GM19372 (cell line): Measurements from ENCODE around the gene HYOU1.
"Not testable (repeated sequence)": the region's sequence is repeated elsewhere in the genome, so short reads cannot be mapped to it uniquely, and the experiment has no call there.

Source experiments
- ATAC-seq: cut with Tn5 transposase; IDR thresholded peaks from one replicate; pipeline ENCODE4 v1.9.1; 2021; ENCODE audit warnings: mild to moderate bottlenecking, low read depth, moderate library complexity; ENCODE audit not compliant: unreplicated experiment

HYOU1 gene

DNA sequence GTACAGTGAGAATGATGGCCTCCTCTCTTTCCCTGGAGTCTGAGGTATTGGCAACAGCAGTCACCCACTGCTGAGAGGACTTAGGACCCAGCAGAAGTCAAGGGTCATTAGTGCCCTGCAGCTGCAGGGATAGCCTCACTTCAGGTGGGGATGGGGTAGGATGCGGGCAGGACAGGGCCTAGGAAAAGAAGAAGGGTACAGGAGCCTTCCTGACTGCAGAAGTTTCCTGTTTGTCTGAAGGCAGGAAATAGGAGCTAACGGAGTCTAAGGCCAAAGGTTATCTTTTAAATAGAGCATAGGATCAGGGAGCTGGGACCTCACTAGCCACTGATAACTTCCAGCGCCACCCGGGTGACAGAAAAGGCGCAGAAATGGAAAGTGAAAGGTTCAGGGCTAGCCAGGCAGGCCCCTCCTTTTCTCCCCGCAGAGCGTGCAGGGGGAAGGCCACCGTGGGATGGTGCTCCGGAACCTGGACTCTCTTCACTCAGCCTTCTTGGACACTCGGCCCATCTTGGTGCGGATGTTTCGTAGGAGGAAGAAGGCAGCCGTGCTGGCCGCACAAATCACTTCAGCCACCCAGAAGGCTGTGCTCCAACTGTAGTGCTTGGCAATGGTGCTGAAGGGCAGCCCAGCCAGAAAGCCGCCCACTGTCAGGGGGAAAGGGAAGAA, 32.4 kb downstream of the HYOU1 start:
- ATAC-seq = no peak

DNA sequence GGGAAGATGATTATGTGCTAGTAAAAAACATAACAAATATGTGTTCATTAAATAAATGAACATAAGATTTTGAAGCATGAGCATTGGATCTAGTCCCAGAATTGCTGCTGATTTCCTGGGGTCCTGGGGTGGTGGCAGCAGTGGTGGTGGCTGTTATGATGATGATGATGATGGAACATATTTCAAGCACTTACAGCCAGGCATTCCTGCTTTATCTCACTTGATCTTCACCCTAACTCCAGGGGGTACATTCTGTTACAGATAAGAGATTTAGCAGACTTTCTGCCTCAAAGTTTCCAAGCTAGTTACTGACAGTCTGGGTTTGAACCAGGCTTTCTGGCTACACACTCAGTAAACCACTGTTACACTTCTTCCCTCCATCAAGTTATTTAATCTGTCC, 33.3 kb downstream of the HYOU1 start:
- no peak for ATAC-seq

DNA sequence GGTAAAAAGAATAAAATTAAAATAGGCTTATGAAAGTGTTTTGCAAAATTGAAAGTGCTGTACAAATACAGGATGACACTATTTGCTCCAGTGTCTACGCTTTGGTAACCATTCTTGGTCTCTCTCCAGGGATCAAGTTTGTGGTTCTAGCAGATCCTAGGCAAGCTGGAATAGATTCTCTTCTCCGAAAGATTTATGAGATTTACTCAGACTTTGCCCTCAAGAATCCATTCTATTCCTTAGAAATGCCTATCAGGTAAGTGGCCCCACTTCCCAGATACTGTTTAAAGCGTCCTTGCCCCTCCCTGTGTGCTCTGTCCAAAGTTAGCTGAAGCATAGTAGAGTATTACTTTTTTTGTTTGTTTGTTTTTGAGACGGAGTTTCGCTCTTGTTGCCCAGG, 35.4 kb downstream of the HYOU1 start:
- ATAC-seq = no peak

DNA sequence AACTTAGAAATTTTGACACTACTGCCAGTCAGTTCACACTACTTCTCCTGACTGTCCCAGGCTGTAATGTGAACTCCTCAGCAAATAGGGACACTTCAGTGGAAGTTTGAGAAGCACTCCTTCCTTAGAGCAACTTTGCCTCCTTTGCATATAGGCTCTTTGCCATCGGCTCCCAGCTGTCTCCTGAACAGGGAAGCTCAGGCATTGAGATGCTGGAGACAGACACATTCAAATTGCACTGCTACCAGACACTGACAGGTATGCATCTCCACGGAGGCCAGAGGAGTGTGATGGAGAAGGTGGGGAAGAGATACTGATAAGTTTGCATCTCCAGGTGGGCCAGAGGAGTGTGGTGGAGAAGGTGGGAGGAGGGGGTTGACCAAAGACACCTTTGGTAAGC, 37.0 kb downstream of the HYOU1 start:
- ATAC-seq = no peak

DNA sequence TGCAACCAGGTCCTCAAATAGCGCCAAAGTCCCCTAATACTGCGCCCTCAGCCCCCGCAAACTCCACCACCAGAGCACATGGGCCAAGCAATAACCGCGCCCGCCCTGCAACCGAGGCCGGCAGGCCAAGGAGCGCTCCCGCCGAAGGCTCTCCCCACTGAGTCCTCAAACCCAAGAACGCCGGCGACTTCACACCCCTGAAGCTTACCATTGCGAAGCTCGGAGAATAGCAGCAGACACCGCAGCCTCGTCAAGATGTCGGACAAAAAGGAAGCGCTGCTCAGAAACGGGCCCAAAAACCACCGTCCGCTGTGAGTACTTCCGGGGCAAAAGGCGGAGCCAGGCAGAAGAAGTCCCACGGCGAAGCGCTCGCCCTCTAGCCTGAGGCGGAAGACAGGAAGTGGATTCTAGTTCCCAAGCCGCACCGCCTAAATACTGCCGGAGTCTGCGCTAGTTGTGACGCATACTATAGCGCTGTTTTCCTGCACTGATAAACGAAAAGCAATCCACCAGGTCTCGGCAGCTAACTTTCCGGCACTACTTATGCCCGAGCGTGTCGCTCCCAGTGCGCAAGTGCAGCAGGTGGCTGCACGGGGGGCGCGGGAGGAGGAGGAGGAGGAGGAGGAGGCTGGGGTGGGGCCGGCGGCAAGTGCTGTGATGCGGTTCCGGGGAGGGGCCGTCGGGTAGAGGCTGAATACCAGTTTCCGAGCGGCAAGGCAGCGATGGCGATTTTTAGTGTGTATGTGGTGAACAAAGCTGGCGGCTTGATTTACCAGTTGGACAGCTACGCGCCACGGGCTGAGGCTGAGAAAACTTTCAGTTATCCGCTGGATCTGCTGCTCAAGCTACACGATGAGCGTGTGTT, 38.7 kb downstream of the HYOU1 start, which contains the start of the genes RPS25 and TRAPPC4:
Gene RPS25 (minus strand): TSS at position 270 of the 865 bp plus-strand sequence. CDS start 59 bp downstream, at position 211.
Gene TRAPPC4 (plus strand): TSS at position 693 of the 865 bp plus-strand sequence. CDS start 30 bp downstream, at position 723.
- peak; percentile 83 for ATAC-seq

DNA sequence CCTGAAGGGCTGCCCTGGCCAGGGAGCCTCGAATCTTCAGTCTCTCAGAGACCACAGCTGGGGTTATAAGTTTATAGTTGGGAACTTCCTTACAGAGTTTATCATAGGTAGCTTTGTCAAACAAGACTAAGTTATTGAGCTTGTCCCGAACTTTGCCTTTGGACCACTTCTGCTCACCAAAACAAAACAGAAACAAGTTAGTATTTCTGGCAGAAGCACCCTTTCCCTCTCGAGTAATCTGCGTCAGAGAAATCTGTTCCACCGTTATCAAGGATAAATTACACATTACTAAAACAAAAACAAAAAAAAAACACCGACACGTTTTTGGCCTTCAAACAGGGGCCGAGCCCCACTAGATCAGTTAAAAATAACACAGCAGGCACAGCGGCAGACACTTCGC, 39.6 kb downstream of the HYOU1 start:
- not testable (repeated sequence) for ATAC-seq

DNA sequence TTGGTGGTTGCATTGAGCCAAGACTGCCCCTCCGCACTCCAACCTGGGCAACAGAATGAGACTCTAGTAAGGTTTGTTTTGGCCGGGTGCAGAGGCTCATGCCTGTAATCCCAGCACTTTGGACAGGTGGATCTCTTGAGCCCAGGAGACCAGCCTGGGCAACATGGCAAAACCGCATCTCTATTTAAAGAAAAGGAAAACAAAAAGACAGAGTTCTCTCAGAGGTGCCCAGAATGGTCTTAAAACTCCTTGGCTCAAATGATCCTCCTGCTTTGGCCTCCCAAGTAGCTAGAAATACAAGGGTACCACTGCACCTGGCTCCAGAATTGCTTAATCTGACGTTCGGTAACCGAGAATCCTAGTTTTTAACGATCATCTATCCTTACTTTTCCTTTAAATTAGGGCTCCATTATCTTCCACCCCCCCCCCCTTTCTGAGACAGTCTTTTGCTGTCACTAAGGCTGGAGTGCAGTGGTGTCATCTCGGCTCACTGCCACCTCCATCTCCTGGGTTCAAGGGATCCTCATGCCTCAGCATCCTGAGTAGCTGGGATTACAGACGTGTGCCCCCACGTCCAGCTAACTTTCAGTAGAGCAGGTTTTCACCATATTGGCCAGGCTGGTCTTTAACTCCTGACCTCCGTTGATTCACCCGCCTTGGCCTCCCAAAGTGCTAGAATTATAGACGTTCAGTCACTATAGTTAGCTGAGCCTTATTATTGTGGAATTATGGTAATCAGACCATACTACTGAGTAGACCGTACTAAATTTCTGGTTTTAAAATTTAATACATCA, 40.6 kb downstream of the HYOU1 start:
- ATAC-seq = no peak

DNA sequence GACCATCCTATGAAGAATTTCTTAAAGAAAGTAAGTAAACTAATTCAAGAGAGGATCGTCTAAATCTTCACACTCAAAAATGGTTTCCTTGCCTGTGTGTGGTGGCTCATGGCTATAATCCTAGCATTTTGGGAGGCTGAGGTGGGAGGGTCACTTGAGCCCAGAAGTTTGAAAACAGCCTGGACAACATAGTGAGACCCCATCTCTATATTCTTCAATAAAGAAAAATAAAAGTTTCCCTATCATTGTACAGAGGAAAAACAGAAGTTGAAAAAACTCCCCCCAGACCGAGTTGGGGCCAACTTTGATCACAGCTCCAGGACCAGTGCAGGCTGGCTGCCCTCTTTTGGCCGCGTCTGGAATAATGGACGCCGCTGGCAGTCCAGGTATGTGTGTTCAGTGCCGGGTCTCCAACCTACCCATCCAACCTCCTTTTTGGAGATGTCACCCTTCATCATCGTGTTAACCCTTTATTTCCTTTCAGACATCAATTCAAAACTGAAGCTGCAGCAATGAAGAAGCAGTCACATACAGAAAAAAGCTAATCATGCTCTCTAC, 41.9 kb downstream of the HYOU1 start:
- no peak for ATAC-seq

DNA sequence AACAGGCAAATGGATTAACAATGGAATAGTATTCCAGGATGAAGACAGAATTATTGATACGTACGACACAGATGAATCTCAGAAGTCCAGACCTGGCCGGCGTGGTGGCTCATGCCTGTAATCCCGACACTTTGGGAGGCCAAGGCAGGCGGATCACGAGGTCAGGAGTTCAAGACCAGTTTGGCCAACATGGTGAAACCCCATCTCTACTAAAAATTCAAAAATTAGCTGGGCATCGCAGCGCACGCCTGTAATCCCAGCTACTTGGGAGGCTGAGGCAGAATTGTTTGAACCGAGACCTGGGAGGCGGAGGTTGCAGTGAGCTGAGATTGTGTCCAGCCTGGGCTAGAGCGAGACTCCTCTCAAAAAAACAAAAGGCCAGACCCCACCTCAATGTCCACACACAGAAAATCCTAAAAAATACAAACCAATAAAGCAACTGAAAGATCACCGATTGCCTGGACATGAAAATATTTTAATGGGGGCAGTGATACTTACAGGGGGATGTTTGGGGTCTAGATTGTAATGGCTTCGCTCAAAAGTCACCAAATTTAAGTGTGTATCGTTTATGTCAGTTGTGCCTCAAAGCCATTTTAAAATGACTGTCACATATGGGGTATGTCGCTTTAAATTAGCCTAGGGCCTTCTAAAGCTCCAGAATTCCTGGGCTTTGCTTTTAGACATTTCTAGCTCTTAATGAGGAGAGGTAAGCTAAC, 42.6 kb downstream of the HYOU1 start:
- no peak for ATAC-seq

DNA sequence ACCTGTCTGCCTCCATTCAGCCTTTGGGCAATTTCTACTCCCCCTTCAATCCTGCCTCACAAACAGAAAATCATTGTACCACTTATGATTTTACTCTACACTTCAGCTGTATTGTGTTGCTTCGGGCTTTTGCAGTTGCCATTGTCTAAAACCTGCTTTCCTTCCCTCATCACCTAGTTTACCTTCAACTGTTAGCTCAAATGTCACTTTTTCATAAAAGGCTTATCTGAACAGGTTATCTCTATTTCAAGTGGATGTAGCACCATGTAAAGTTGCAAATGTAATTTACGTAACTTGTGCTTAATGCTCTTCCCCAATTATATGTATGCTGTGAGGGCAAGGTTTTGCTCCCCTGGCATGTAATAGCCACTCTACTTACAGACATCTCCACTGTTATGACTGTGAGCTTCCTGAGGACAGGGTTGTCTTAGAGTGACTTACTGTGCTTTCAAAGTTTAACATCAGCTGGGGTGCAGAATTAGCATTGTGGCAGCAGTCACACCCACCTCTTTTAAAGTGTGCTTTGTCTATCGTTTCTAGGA, 44.3 kb downstream of the HYOU1 start:
- ATAC-seq = no peak

DNA sequence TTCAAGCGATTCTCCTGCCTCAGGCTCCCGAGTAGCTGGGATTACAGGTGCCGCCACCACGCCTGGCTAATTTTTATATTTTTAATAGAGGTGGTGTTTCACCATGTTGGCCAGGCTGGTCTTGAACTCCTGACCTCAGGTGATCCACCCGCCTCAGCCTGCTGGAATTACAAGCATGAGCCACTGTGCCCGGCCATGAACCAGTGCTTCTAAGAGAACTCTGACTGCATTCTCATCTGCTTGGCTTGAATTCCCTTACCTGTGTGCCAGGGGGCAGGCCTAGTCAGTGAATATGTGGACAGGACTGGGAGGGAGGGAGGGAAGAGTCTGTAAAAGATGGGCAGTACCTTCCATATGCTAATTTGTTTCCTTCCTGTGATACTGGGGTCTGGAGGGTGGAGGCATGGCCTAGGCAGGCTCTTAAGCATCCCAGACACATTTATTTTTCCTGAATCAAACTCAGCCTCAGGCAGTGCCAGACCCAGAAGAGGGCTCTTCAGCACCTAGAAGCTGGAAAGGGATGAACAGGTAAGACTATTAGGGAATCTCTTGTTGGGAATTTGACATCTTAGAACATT, 45.4 kb downstream of the HYOU1 start:
- ATAC-seq = no peak

DNA sequence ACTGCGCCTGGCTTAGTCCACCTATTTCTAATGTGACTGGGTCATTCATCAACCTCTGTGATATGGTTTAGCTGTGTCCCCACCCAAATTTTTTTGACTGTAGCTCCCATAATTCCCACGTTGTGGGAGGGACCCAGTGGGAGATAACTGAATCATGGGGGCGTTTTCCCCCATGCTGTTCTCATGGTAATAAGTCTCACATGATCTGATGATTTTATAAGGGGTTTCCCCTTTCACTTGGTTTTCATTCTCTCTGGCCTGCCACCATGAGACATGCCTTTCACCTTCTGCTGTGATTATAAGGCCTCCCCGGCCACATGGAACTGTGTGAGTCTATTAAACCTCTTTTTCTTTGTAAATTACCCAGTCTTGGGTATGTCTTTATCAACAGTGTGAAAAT, 50.3 kb downstream of the HYOU1 start:
- ATAC-seq = no peak

DNA sequence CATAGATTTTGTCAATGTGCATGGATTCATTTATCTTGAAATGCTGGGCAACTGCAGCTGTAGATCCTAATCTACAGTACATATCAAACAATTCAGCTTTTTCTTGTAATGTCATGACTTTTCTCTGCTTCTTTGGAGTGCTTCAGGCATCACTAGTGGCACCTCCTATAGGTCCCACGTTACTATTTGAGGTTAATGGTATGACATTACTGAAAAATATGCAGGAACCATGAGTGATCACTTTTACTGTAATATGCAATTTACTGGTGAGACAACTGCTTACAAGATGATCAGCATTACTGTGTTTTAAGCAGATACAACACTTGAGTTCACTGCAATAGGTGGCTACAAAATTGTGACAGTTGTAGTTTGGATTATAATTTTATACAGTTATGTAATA, 56.1 kb downstream of the HYOU1 start:
- no peak for ATAC-seq

DNA sequence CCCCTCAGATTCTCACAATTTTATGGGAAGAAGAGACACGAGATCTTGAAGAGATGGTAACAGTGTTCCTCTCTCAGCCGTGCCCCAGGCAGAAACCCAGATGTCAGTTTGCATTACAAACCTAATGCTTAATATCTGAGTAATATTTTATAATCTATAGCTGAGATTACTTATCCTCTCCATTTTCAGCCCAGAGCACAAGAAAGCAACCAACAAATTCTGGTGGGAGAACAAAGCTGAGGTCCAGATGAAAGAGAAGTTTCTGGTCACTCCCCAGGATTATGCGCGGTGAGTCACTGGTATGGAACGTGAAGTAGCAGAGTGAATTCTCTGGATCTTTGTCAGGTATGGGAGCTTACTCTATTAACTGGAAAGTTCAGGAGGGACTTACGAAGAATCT, 58.2 kb downstream of the HYOU1 start:
- no peak for ATAC-seq

DNA sequence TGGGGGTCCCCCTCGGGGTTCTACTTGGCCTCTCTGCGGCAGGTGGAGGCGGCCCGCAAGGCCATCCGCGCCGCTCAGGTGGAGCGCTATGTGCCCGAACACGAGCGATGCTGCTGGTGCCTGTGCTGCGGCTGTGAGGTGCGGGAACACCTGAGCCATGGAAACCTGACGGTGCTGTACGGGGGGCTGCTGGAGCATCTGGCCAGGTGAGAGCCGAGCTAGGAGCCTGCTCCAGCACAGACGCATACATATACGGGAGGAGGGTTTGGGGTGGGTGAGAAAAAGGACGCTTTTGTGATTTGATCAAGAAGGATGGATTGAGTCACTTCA, 58.7 kb downstream of the HYOU1 start:
- ATAC-seq = no peak

DNA sequence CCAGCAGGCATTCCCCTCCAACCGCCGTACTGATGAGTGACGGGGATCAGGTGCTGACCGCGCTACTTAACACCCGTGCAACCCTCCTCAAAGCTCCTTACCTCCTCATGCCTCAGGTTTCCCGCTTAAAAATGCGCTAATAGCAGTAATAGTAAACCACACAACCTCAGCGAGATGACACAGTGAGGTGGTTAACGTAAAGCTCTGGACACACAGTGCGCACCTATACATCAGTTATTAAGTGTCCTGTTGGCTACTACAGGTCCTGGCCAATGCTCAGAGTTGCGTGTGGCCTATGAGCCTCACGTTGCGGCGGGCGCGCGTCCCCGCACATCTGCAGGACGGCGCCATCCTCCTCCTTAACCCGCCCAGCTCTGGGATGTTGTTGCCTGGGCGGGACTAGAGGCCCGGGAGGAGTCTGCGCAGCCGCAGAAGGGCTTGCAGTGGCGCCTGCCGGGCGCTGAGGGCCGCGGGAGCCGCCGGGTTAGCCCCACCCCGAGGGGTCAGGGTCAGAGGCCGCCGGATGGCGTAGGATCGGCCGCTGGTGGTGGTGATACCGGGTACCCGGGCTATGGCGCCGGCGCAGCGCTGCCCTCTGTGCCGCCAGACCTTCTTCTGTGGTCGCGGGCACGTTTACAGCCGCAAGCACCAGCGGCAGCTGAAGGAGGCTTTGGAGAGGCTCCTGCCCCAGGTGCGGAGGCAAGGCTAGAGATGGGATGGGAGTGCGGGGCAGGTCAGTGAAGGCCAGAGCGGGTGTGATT, 59.2 kb downstream of the HYOU1 start, which contains the start of gene CENATAC:
Gene CENATAC (plus strand): TSS at position 512 of the 761 bp plus-strand sequence. CDS start 60 bp downstream, at position 572.
- ATAC-seq = peak; percentile 91

DNA sequence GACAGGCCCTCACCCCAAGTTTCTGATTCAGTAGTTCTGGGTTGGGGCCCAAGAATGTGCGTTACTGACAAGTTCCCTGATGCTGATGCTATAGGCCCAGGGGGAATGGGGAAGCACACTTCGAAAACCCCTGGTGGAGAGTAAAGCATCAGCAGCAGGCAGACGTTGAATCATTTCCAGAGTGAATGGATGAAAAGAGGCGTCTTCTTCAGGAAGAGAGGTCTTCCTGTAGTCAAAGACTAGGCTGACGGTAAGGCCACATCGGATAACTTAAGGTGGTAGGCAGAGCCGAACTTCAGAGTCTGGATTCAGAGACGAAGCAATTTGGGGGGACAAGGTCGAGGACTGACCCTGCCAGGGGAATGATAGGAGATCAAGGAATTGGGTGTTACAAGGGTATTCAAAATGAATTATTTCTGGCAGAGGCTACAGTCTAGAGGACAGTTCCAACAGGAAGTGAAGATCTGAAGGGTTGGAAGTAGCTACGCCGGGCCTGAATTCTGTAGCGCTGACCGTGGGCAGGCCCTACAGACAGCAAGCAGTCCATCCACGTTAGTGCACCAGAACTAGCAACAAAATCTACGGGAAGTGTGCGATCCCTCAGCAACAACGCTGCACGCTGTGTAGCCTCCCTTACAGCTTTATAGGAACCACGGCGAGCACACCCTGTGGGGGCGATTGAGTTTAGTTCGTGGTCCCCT, 59.9 kb downstream of the HYOU1 start:
- ATAC-seq = peak; percentile 23
